HUES48 (cell line): Measurements from ENCODE around the gene TGDS.
"Not testable (repeated sequence)": the region's sequence is repeated elsewhere in the genome, so short reads cannot be mapped to it uniquely, and the experiment has no call there.

Experiments used
- H3K27ac ChIP-seq: one replicate; pipeline ENCODE4 v1.7.0; 2013; ENCODE audit warnings: low read depth, low read length, inconsistent platforms
- H3K27me3 ChIP-seq: 2 replicates; pipeline ENCODE4 v1.6.1; 2013; ENCODE audit warnings: mild to moderate bottlenecking, low read length; ENCODE audit not compliant: control insufficient read depth, insufficient read depth
- H3K36me3 ChIP-seq: 2 replicates; pipeline ENCODE4 v1.6.1; 2013; ENCODE audit warnings: low read length; ENCODE audit not compliant: control insufficient read depth, insufficient read depth
- H3K4me1 ChIP-seq: 2 replicates; pipeline ENCODE4 v1.6.1; 2013; ENCODE audit warnings: mild to moderate bottlenecking, low read length; ENCODE audit not compliant: control insufficient read depth, insufficient read depth
- H3K4me3 ChIP-seq: 2 replicates; pipeline ENCODE4 v1.5.1; 2013; ENCODE audit warnings: mild to moderate bottlenecking, low read depth, low read length
- H3K9ac ChIP-seq: 2 replicates; pipeline ENCODE4 v1.6.1; 2013; ENCODE audit warnings: mild to moderate bottlenecking, low read depth, low read length, moderate library complexity
- H3K9me3 ChIP-seq: 2 replicates; pipeline ENCODE4 v1.6.1; 2013; ENCODE audit warnings: low read length; ENCODE audit not compliant: control insufficient read depth, insufficient read depth

The TGDS gene, protein sequence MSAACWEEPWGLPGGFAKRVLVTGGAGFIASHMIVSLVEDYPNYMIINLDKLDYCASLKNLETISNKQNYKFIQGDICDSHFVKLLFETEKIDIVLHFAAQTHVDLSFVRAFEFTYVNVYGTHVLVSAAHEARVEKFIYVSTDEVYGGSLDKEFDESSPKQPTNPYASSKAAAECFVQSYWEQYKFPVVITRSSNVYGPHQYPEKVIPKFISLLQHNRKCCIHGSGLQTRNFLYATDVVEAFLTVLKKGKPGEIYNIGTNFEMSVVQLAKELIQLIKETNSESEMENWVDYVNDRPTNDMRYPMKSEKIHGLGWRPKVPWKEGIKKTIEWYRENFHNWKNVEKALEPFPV

DNA sequence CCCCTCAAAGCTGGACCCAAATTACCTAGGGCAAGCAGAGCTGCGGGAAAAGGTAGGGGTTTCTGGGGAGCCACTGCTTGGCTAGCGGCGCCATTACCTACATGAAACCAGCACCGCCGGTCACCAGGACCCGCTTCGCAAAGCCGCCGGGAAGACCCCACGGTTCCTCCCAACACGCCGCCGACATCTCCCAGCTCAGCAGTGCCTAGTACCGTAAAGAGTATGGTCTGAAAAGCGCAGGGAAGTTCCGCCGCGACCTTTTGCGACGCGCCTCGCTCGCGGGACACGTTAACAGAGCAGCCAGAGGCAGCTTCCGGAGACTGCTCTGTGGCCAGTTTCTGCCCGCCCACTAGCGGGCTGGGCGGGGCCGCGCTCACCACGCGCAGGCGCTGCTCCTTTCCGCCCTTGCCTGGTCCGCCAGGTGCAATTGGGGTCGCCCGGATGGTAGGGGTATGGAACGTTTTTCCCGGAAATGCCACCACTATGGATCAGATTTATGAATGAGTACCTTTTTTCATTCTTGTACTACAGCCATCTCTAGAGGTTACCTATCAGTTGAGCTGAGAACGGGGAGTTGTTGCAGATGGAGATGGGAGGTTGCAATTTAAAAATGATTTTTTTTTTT, at the start of gene TGDS:
Gene TGDS, minus strand, starts transcription at position 203 of the 625 bp plus-strand sequence. Its CDS starts 16 bp downstream, at position 187.
- Histone ChIP-seq H3K9me3 (no peaks in the 10 kb centered on the region), H3K36me3 (peaks cover 26% of the 10 kb centered on the region), H3K27me3 (peaks cover 12% of the 10 kb centered on the region), H3K27ac (peak within 1 kb of the TSS; percentile 78), H3K9ac (peak within 1 kb of the TSS; percentile 89), H3K4me1 (peaks cover 11% of the 10 kb centered on the region), H3K4me3 (peak within 1 kb of the TSS; percentile 97)

GRCh38 chr13:94641409-94641941, 45.5 kb upstream of the TGDS start:
- Histone ChIP-seq H3K27me3 (no peaks in the 10 kb centered on the region), H3K36me3 (no peaks in the 10 kb centered on the region), H3K27ac (no peak overlapping the region), H3K9ac (no peak overlapping the region), H3K4me3 (no peak overlapping the region), H3K4me1 (peaks cover 4% of the 10 kb centered on the region; the same call in 1 of the 2 replicates), H3K9me3 (no peaks in the 10 kb centered on the region)

DNA sequence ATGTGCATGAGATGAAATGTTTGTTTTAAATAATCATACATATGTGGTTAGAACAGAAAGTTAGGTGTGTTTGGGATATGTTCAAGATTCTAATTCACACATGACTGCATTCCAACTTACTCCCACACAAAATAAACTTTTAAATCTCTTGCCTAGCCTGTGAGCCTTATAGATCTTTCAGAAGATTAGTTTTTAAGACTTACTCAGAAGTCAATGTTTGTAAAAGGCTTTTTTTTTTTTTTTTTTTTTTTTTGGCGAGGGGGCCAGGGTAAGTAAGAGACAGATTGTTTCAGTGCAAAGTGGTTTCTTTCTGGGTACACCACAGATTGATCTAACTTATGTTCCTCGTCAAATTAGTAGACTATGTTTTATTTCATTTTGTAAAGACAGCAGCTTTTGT, 44.8 kb upstream of the TGDS start:
- peaks cover 4% of the 10 kb centered on the region; the same call in 1 of the 2 replicates for H3K4me1 ChIP-seq
- H3K27me3 ChIP-seq = no peaks in the 10 kb centered on the region
- no peaks in the 10 kb centered on the region for H3K9me3 ChIP-seq
- no peak overlapping the region for H3K27ac ChIP-seq
- no peaks in the 10 kb centered on the region for H3K36me3 ChIP-seq
- H3K4me3 ChIP-seq = no peak overlapping the region
- no peak overlapping the region for H3K9ac ChIP-seq

DNA sequence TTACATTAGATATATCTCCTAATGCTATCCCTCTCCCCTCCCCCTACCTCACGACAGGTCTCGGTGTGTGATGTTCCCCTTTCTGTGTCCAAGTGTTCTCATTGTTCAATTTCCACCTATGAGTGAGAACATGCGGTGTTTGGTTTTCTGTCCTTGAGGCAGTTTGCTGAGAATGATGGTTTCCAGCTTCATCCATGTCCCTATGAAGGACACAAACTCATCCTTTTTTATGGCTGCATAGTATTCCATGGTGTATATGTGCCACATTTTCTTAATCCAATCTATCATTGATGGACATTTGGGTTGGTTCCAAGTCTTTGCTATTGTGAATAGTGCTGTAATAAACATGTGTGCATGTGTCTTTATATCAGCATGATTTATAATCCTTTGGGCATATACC, 41.7 kb upstream of the TGDS start:
- H3K9me3 ChIP-seq, H3K27me3 ChIP-seq, H3K27ac ChIP-seq, H3K9ac ChIP-seq, H3K36me3 ChIP-seq, H3K4me3 ChIP-seq: not testable (repeated sequence)
- peaks cover 19% of the 10 kb centered on the region for H3K4me1 ChIP-seq

GRCh38 chr13:94636942-94637578, 41.1 kb upstream of the TGDS start:
- Histone ChIP-seq H3K9ac (no peak overlapping the region), H3K36me3 (no peaks in the 10 kb centered on the region; the same call in 1 of the 2 replicates), H3K27ac (no peak overlapping the region), H3K4me1 (peaks cover 19% of the 10 kb centered on the region), H3K4me3 (no peak overlapping the region), H3K9me3 (no peaks in the 10 kb centered on the region), H3K27me3 (no peaks in the 10 kb centered on the region)

DNA sequence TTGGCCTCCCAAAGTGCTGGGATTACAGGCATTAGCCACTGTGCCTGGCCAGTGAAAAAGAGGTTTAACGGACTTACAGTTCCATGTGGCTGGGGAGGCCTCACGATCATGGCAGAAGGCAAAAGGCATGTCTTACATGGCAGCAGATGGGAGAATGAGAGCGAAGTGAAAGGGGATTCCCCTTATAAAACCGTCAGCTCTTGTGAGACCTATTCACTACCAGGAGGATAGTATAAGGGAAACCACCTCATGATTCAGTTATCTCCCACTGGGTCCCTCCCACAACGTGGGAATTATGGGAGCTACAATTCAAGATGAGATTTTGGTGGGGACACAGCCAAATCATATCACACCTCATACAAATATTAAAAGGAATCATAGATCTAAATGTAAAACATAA, 40.1 kb upstream of the TGDS start:
- not testable (repeated sequence) for H3K27me3 ChIP-seq, H3K27ac ChIP-seq, H3K4me3 ChIP-seq, H3K36me3 ChIP-seq, H3K9me3 ChIP-seq, H3K9ac ChIP-seq
- peaks cover 15% of the 10 kb centered on the region for H3K4me1 ChIP-seq

DNA sequence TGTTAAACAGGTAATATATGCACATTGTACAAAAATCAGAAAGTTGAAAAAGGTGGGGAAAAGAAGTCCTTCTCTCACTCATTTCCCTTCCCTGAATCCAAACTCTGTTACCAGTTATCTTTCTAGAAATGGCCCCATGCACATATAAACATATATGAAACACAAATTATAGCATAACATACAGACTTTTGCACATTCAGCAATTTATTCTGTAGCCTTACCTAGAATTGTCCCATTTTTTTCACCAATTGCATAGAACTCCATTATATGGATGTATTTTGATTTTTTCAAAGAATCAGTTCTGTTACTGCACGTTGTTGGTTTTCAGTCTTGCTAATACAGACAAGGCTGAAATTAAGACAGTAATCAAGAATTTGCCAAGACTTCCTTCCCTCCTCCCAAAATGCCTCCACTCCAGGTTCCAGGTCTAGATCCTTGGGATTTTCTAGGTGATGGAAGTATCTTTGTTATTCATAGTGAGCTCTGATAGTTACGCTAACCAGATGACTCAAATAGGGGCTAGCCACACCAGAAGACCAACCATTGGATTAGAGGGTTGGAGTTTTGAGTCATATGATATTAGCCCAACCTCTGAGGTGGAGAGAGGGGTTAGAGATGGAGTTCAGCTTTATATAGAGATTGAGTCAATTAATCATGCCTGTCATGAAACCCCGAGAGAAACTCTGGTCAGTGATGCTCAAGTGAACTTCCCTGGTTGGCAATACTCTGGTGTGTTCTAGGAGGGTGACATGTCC, 36.5 kb upstream of the TGDS start:
- Histone ChIP-seq H3K9ac (no peak overlapping the region), H3K27ac (peak overlapping the region; percentile 5), H3K36me3 (peaks cover 24% of the 10 kb centered on the region), H3K9me3 (no peaks in the 10 kb centered on the region), H3K27me3 (no peaks in the 10 kb centered on the region), H3K4me1 (peaks cover 15% of the 10 kb centered on the region), H3K4me3 (no peak overlapping the region)

DNA sequence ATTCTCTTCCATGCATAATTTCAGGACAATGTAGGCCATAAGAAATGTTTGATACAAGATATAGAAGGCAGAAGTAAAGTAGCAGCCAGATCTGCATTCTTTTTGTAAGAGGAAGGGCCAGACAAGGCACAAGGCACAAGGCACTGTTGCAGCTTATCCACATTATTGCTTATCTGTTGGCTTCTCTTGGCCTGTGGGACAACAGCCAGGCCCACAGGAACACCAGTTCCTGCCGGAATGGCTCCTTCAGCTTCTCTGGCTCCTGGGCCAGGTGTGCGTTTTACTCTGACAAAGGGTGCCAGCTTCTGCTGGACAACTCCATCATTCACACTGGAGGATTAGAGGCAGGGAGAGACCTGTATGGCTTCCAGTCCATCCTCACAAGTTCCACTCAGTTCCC, 34.9 kb upstream of the TGDS start:
- H3K27me3 ChIP-seq = no peaks in the 10 kb centered on the region
- peaks cover 39% of the 10 kb centered on the region for H3K36me3 ChIP-seq
- H3K9me3 ChIP-seq = no peaks in the 10 kb centered on the region
- peaks cover 15% of the 10 kb centered on the region for H3K4me1 ChIP-seq
- H3K4me3 ChIP-seq = no peak overlapping the region
- H3K27ac ChIP-seq = no peak overlapping the region
- no peak overlapping the region for H3K9ac ChIP-seq

DNA sequence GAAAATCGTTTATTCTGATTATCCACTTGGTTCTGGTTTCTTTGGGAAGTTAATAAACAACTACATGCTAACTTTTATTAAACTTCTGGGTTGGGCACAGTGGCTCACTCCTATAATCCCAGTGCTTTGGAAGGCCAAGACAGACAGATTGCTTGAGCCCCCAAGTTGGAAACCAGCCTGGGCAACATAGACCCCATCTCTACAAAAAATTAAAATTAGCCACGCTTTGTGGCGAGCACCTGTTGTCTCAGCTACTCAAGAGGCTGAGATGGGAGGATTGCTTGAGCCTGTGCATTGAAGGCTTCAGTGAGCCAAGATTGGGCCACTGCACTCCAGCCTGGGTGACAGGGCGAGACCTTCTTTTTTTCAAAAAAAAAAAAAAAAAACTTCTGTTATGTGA, 27.4 kb upstream of the TGDS start:
- Histone ChIP-seq H3K27me3 (no peaks in the 10 kb centered on the region), H3K4me3 (no peak overlapping the region), H3K9ac (no peak overlapping the region), H3K36me3 (peaks cover 75% of the 10 kb centered on the region), H3K9me3 (no peaks in the 10 kb centered on the region), H3K27ac (no peak overlapping the region), H3K4me1 (no peaks in the 10 kb centered on the region)

- no peaks in the 10 kb centered on the region for H3K9me3 ChIP-seq
- H3K36me3 ChIP-seq = peaks cover 66% of the 10 kb centered on the region
These were observed 26.4 kb upstream of the TGDS start for GRCh38 chr13:94622344-94622743.

More at GRCh38 chr13:94622344-94622743, 26.4 kb upstream of the TGDS start:
- Histone ChIP-seq H3K4me3 (no peak overlapping the region), H3K4me1 (no peaks in the 10 kb centered on the region), H3K9ac (no peak overlapping the region), H3K27me3 (no peaks in the 10 kb centered on the region), H3K27ac (no peak overlapping the region)
